HepG2 (cell line): ENCODE results near the gene RNF208. TPM values are rescaled to one million over a fixed set of nuclear protein-coding genes. Genes with fewer than 3 reads are reported as not detected.

Experiments
- AGO1 ChIP-seq: fragments of 200-400 bp; formaldehyde crosslinking; IDR thresholded peaks from 2 replicates; pipeline ENCODE4 v1.6.1; 2017; ENCODE audit warnings: mild to moderate bottlenecking, low read depth, low read length, moderate library complexity; ENCODE audit not compliant: poor library complexity, severe bottlenecking
- CCDC6 ChIP-seq: sonication (generic); formaldehyde crosslinking; IDR thresholded peaks from 2 replicates; pipeline ENCODE4 v1.8.1; 2022; ENCODE audit warnings: mild to moderate bottlenecking, missing genetic modification reagents, moderate library complexity
- HNRNPLL ChIP-seq: fragments of 200-400 bp; formaldehyde crosslinking; IDR thresholded peaks from 2 replicates; pipeline ENCODE4 v1.6.1; 2017; ENCODE audit warnings: mild to moderate bottlenecking, low read depth, low read length; ENCODE audit not compliant: poor library complexity, severe bottlenecking
- HOXD1 ChIP-seq: sonication (generic); formaldehyde crosslinking; IDR thresholded peaks from 2 replicates; pipeline ENCODE4 v1.5.0; 2020; ENCODE audit warnings: missing genetic modification reagents
- MBNL3 ChIP-seq: fragments of 250-450 bp; sonication (Bioruptor Pico); conservative IDR thresholded peaks from 2 replicates; pipeline ENCODE4 v1.8.0; 2022; ENCODE audit warnings: mild to moderate bottlenecking, inconsistent platforms
- NR1H2 ChIP-seq: sonication (generic); formaldehyde crosslinking; IDR thresholded peaks from 2 replicates; pipeline ENCODE4 v1.8.1; 2022; ENCODE audit warnings: low read depth, missing genetic modification reagents, borderline replicate concordance
- NR2F6 ChIP-seq, 2 experiments: IDR thresholded peaks; 2 replicates each; pipeline ENCODE4 v1.6.1; 2016; ENCODE audit warnings: antibody characterized with exemption in 1 of 2, mild to moderate bottlenecking in 1 of 2
- PAX8 ChIP-seq: sonication (generic); formaldehyde crosslinking; IDR thresholded peaks from 2 replicates; pipeline ENCODE4 v1.8.0; 2022; ENCODE audit warnings: mild to moderate bottlenecking, missing genetic modification reagents, borderline replicate concordance
- TAF15 ChIP-seq: fragments of 200-400 bp; formaldehyde crosslinking; IDR thresholded peaks from one replicate; pipeline ENCODE4 v1.6.1; 2018; ENCODE audit warnings: mild to moderate bottlenecking, low read depth, low read length; ENCODE audit not compliant: poor library complexity, severe bottlenecking
- TCF7 ChIP-seq: sonication (generic); IDR thresholded peaks from 2 replicates; pipeline ENCODE4 v1.6.1; 2016; ENCODE audit warnings: antibody characterized with exemption, low read depth
- YY1 ChIP-seq: IDR thresholded peaks from 2 replicates; pipeline ENCODE4 v1.6.1; 2011; ENCODE audit warnings: low read length, low read depth, moderate library complexity, mild to moderate bottlenecking; ENCODE audit not compliant: insufficient read depth, insufficient replicate concordance
- ZNF354B ChIP-seq: sonication (generic); formaldehyde crosslinking; IDR thresholded peaks from 2 replicates; pipeline ENCODE4 v1.8.0; 2022; ENCODE audit warnings: mild to moderate bottlenecking, missing genetic modification reagents
- ZNF790 ChIP-seq: sonication (generic); formaldehyde crosslinking; IDR thresholded peaks from 2 replicates; pipeline ENCODE4 v1.8.0; 2022; ENCODE audit warnings: missing genetic modification reagents, mild to moderate bottlenecking, borderline replicate concordance
- ZSCAN9 ChIP-seq: IDR thresholded peaks from 2 replicates; pipeline ENCODE4 v1.6.1; 2016; ENCODE audit warnings: borderline replicate concordance
- polyA plus RNA-seq, 8 experiments: library from polyadenylated mRNA; depleted of rRNA in 3 of 8; stranded (reverse) in 7 of 8; unstranded in 1 of 8; fragments of >200 nt; fragmentation: Illumina TruSeq in 4 of 8; extraction: Trizol in 4 of 8; gene quantifications; 2 replicates each; pipeline versions ENCODE4 v1.2.1 to v1.2.3, GENCODE V29; 2011 to 2016; ENCODE audit warnings: low read depth in 4 of 8, missing spikeins in 1 of 8, mixed read lengths in 1 of 8; ENCODE audit not compliant: insufficient read depth in 1 of 8
- total RNA-seq, 5 experiments: library from RNA; depleted of rRNA; stranded (reverse); fragments of >200 nt; fragmentation: Illumina TruSeq; extraction: Trizol; gene quantifications; 2 replicates each; pipeline ENCODE4 v1.2.3, GENCODE V29; 2016; ENCODE audit warnings: low read depth in 1 of 5
- TF ChIP-seq, protein P1 (sequence below): sonication (generic); formaldehyde crosslinking; IDR thresholded peaks from 2 replicates; pipeline ENCODE4 v1.4.0; 2020; ENCODE audit warnings: mild to moderate bottlenecking, missing genetic modification reagents, borderline replicate concordance
- TF ChIP-seq, protein P2 (sequence below): sonication (generic); formaldehyde crosslinking; IDR thresholded peaks from 2 replicates; pipeline ENCODE4 v1.5.0; 2020; ENCODE audit warnings: mild to moderate bottlenecking, low read depth, missing genetic modification reagents, borderline replicate concordance
- TF ChIP-seq, protein P3 (sequence below): IDR thresholded peaks from 2 replicates; pipeline ENCODE4 v1.4.0; 2020; ENCODE audit warnings: mild to moderate bottlenecking, missing genetic modification reagents
- TF ChIP-seq, protein P4 (sequence below): sonication (generic); formaldehyde crosslinking; IDR thresholded peaks from 2 replicates; pipeline ENCODE4 v1.4.0; 2020; ENCODE audit warnings: missing genetic modification reagents

RNF208 gene
- total and polyA plus RNA-seq, 2 of the 13 experiments (the other 11 are each of a cell fraction or from before 2014, with no cell fraction given) = 1.6 to 2.1 TPM

DNA sequence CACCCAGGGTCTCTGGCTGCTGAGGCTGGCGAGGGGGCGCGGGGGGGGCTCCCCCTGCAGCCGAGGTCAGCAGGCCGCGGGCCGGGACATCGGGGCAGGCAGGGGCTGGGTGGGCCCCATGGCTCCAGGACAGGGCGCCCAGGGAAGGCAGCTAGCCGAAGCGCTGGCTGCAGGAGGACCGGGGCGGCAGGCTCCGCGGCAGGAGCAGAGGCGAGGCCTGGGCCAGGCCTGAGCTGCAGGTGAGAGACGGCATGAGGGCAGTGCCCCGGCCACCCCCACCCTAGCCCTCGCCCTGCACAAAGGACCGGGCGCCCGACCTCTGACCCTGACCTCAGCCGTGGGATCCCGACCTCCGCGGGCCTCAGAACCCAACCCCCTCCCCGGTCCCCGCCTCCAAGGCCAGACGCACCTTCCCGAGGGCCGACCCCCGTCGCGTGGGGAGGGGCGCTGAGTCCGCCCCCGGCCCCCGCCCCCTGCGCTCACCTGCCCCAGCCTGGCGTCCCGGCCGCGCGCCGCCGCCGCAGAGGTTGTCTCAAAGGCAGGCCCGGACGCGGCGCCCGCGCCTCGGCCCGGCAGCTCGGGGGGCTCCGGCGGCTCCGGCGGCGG lies 431 bp downstream of the RNF208 start (continued):
- TF ChIP-seq, protein P1, sequence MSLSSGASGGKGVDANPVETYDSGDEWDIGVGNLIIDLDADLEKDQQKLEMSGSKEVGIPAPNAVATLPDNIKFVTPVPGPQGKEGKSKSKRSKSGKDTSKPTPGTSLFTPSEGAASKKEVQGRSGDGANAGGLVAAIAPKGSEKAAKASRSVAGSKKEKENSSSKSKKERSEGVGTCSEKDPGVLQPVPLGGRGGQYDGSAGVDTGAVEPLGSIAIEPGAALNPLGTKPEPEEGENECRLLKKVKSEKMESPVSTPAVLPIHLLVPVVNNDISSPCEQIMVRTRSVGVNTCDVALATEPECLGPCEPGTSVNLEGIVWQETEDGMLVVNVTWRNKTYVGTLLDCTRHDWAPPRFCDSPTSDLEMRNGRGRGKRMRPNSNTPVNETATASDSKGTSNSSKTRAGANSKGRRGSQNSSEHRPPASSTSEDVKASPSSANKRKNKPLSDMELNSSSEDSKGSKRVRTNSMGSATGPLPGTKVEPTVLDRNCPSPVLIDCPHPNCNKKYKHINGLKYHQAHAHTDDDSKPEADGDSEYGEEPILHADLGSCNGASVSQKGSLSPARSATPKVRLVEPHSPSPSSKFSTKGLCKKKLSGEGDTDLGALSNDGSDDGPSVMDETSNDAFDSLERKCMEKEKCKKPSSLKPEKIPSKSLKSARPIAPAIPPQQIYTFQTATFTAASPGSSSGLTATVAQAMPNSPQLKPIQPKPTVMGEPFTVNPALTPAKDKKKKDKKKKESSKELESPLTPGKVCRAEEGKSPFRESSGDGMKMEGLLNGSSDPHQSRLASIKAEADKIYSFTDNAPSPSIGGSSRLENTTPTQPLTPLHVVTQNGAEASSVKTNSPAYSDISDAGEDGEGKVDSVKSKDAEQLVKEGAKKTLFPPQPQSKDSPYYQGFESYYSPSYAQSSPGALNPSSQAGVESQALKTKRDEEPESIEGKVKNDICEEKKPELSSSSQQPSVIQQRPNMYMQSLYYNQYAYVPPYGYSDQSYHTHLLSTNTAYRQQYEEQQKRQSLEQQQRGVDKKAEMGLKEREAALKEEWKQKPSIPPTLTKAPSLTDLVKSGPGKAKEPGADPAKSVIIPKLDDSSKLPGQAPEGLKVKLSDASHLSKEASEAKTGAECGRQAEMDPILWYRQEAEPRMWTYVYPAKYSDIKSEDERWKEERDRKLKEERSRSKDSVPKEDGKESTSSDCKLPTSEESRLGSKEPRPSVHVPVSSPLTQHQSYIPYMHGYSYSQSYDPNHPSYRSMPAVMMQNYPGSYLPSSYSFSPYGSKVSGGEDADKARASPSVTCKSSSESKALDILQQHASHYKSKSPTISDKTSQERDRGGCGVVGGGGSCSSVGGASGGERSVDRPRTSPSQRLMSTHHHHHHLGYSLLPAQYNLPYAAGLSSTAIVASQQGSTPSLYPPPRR (CRISPR knock-in tag) = 0 out of 2 replicates have a peak, but pooled peaks have one; percentile 26
- no peak for TF ChIP-seq TAF15
- TF ChIP-seq PAX8 (CRISPR knock-in tag) = no peak
- TF ChIP-seq, protein P2, sequence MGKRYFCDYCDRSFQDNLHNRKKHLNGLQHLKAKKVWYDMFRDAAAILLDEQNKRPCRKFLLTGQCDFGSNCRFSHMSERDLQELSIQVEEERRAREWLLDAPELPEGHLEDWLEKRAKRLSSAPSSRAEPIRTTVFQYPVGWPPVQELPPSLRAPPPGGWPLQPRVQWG (CRISPR knock-in tag) = no peak
- TF ChIP-seq ZNF790 (CRISPR knock-in tag) = no peak
- TF ChIP-seq ZSCAN9 (CRISPR knock-in tag) = no peak
- TF ChIP-seq HNRNPLL = peak; percentile 20
- TF ChIP-seq NR2F6 (IDR thresholded peaks at IDR 0.05) = peak; percentile 90
- TF ChIP-seq NR2F6 (CRISPR knock-in tag; IDR thresholded peaks at IDR 0.05) = peak; percentile 94
- no peak for TF ChIP-seq CCDC6
- no peak for TF ChIP-seq ZNF354B (CRISPR knock-in tag)
- peak; percentile 24 for TF ChIP-seq YY1
- no peak for TF ChIP-seq AGO1
- TF ChIP-seq, protein P3, sequence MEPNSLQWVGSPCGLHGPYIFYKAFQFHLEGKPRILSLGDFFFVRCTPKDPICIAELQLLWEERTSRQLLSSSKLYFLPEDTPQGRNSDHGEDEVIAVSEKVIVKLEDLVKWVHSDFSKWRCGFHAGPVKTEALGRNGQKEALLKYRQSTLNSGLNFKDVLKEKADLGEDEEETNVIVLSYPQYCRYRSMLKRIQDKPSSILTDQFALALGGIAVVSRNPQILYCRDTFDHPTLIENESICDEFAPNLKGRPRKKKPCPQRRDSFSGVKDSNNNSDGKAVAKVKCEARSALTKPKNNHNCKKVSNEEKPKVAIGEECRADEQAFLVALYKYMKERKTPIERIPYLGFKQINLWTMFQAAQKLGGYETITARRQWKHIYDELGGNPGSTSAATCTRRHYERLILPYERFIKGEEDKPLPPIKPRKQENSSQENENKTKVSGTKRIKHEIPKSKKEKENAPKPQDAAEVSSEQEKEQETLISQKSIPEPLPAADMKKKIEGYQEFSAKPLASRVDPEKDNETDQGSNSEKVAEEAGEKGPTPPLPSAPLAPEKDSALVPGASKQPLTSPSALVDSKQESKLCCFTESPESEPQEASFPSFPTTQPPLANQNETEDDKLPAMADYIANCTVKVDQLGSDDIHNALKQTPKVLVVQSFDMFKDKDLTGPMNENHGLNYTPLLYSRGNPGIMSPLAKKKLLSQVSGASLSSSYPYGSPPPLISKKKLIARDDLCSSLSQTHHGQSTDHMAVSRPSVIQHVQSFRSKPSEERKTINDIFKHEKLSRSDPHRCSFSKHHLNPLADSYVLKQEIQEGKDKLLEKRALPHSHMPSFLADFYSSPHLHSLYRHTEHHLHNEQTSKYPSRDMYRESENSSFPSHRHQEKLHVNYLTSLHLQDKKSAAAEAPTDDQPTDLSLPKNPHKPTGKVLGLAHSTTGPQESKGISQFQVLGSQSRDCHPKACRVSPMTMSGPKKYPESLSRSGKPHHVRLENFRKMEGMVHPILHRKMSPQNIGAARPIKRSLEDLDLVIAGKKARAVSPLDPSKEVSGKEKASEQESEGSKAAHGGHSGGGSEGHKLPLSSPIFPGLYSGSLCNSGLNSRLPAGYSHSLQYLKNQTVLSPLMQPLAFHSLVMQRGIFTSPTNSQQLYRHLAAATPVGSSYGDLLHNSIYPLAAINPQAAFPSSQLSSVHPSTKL = peak; percentile 16; the same call in 1 of the 2 replicates
- no peak for TF ChIP-seq MBNL3 (CRISPR knock-in tag)
- peak; percentile 61; the same call in 1 of the 2 replicates for TF ChIP-seq HOXD1 (CRISPR knock-in tag)
- no peak for TF ChIP-seq TCF7
- TF ChIP-seq NR1H2 (CRISPR knock-in tag) = no peak
- TF ChIP-seq, protein P4, sequence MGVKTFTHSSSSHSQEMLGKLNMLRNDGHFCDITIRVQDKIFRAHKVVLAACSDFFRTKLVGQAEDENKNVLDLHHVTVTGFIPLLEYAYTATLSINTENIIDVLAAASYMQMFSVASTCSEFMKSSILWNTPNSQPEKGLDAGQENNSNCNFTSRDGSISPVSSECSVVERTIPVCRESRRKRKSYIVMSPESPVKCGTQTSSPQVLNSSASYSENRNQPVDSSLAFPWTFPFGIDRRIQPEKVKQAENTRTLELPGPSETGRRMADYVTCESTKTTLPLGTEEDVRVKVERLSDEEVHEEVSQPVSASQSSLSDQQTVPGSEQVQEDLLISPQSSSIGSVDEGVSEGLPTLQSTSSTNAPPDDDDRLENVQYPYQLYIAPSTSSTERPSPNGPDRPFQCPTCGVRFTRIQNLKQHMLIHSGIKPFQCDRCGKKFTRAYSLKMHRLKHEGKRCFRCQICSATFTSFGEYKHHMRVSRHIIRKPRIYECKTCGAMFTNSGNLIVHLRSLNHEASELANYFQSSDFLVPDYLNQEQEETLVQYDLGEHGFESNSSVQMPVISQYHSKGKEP (CRISPR knock-in tag) = no peak
